Adrenal gland (tissue), 5 donors: Measurements from ENCODE around the gene HMGA1.

ENCODE experiments used
- CTCF ChIP-seq, 6 experiments: fragments of 450-650 bp in 4 of 6; fragments of 200-600 bp in 2 of 6; sonication (generic) in 1 of 6; IDR thresholded peaks; 1 replicate in 5 of 6; 2 replicates in 1 of 6; pipeline versions ENCODE4 v1.5.1 to v1.8.0; 2016 to 2021; ENCODE audit warnings: antibody characterized with exemption in 6 of 6, mild to moderate bottlenecking in 2 of 6, moderate library complexity in 1 of 6
- POLR2A ChIP-seq, 2 donors: fragments of 450-650 bp; IDR thresholded peaks; one replicate each; pipeline ENCODE4 v1.6.1; 2017; ENCODE audit warnings: antibody characterized with exemption in 2 of 2, mild to moderate bottlenecking in 2 of 2, moderate library complexity in 1 of 2
- donor health status: DM: no; HTN: no; CAD: no.

- no peak for TF ChIP-seq CTCF (IDR thresholded peaks at IDR 0.05)
- TF ChIP-seq POLR2A (IDR thresholded peaks at IDR 0.05): no peak
Measured at GRCh38 chr6:34259529-34260069, 22.9 kb downstream of the HMGA1 start.
